HepG2 (cell line): Measurements from ENCODE around the gene RCOR3. TPM values are rescaled to one million over a fixed set of nuclear protein-coding genes. Genes with fewer than 3 reads are reported as not detected.

Experiments
- AHR ChIP-seq: IDR thresholded peaks from 2 replicates; pipeline ENCODE4 v1.6.1; 2018; ENCODE audit warnings: missing genetic modification reagents, missing compliant biosample characterization
- BRD4 ChIP-seq: sonication (generic); formaldehyde crosslinking; IDR thresholded peaks from 2 replicates; pipeline ENCODE4 v1.4.0; 2020; ENCODE audit warnings: missing genetic modification reagents
- CAMTA2 ChIP-seq: sonication (generic); formaldehyde crosslinking; IDR thresholded peaks from 2 replicates; pipeline ENCODE4 v1.4.0; 2020; ENCODE audit warnings: mild to moderate bottlenecking, missing genetic modification reagents, borderline replicate concordance
- ELF4 ChIP-seq: sonication (generic); formaldehyde crosslinking; IDR thresholded peaks from 2 replicates; pipeline ENCODE4 v1.5.0; 2020; ENCODE audit warnings: missing genetic modification reagents, mild to moderate bottlenecking, moderate library complexity, borderline replicate concordance
- NFIC ChIP-seq: IDR thresholded peaks from 2 replicates; pipeline ENCODE4 v1.6.1; 2012; ENCODE audit warnings: mild to moderate bottlenecking, low read length, inconsistent platforms
- NFYB ChIP-seq: sonication (generic); formaldehyde crosslinking; IDR thresholded peaks from 2 replicates; pipeline ENCODE4 v1.4.0; 2020; ENCODE audit warnings: missing genetic modification reagents
- PHF8 ChIP-seq: sonication (generic); formaldehyde crosslinking; IDR thresholded peaks from 2 replicates; pipeline ENCODE4 v1.5.0; 2020; ENCODE audit warnings: missing genetic modification reagents
- RARA ChIP-seq: IDR thresholded peaks from 2 replicates; pipeline ENCODE4 v1.6.1; 2016; ENCODE audit warnings: missing genetic modification reagents, missing compliant biosample characterization
- RNF2 ChIP-seq: fragments of 450-650 bp; conservative IDR thresholded peaks from 2 replicates; pipeline ENCODE4 v1.6.1; 2016; ENCODE audit warnings: low read depth
- SPEN ChIP-seq: sonication (generic); formaldehyde crosslinking; IDR thresholded peaks from 2 replicates; pipeline ENCODE4 v1.5.1; 2020; ENCODE audit warnings: low read depth, mild to moderate bottlenecking, missing genetic modification reagents
- ZBTB25 ChIP-seq: IDR thresholded peaks from 2 replicates; pipeline ENCODE4 v1.6.1; 2018; ENCODE audit warnings: missing genetic modification reagents
- ZBTB39 ChIP-seq: sonication (generic); formaldehyde crosslinking; IDR thresholded peaks from 2 replicates; pipeline ENCODE4 v1.5.0; 2020; ENCODE audit warnings: missing genetic modification reagents
- ZNF317 ChIP-seq: sonication (generic); formaldehyde crosslinking; IDR thresholded peaks from 2 replicates; pipeline ENCODE4 v1.5.0; 2020; ENCODE audit warnings: mild to moderate bottlenecking, missing genetic modification reagents
- ZNF350 ChIP-seq: sonication (generic); formaldehyde crosslinking; IDR thresholded peaks from 2 replicates; pipeline ENCODE4 v1.4.0; 2020; ENCODE audit warnings: mild to moderate bottlenecking, low read depth, missing genetic modification reagents, borderline replicate concordance
- ZNF383 ChIP-seq: sonication (generic); formaldehyde crosslinking; IDR thresholded peaks from 2 replicates; pipeline ENCODE4 v1.4.0; 2020; ENCODE audit warnings: missing genetic modification reagents, mild to moderate bottlenecking, borderline replicate concordance
- ZNF597 ChIP-seq: sonication (generic); formaldehyde crosslinking; IDR thresholded peaks from 2 replicates; pipeline ENCODE4 v1.5.0; 2020; ENCODE audit warnings: missing genetic modification reagents
- ZNF749 ChIP-seq: sonication (generic); formaldehyde crosslinking; IDR thresholded peaks from 2 replicates; pipeline ENCODE4 v1.8.0; 2022; ENCODE audit warnings: mild to moderate bottlenecking, missing genetic modification reagents, moderate library complexity, borderline replicate concordance
- polyA plus RNA-seq, 8 experiments: library from polyadenylated mRNA; depleted of rRNA in 3 of 8; stranded (reverse) in 7 of 8; unstranded in 1 of 8; fragments of >200 nt; fragmentation: Illumina TruSeq in 4 of 8; extraction: Trizol in 4 of 8; gene quantifications; 2 replicates each; pipeline versions ENCODE4 v1.2.1 to v1.2.3, GENCODE V29; 2011 to 2016; ENCODE audit warnings: low read depth in 4 of 8, missing spikeins in 1 of 8, mixed read lengths in 1 of 8; ENCODE audit not compliant: insufficient read depth in 1 of 8
- total RNA-seq, 5 experiments: library from RNA; depleted of rRNA; stranded (reverse); fragments of >200 nt; fragmentation: Illumina TruSeq; extraction: Trizol; gene quantifications; 2 replicates each; pipeline ENCODE4 v1.2.3, GENCODE V29; 2016; ENCODE audit warnings: low read depth in 1 of 5
- TF ChIP-seq, protein P1 (sequence below): sonication (generic); formaldehyde crosslinking; IDR thresholded peaks from 2 replicates; pipeline ENCODE4 v1.5.1; 2020; ENCODE audit warnings: missing genetic modification reagents, mild to moderate bottlenecking, borderline replicate concordance
- TF ChIP-seq, protein P2 (sequence below): IDR thresholded peaks from 2 replicates; pipeline ENCODE4 v1.6.1; 2012; ENCODE audit warnings: inconsistent platforms

Gene RCOR3
- total and polyA plus RNA-seq, 2 of the 13 experiments (the other 11 are each of a cell fraction or from before 2014, with no cell fraction given), result 16.8 to 31.6 TPM

GRCh38 chr1:211258756-211259637 is at the start of gene RCOR3 (continued):
- TF ChIP-seq ZBTB39 (peak; percentile 74; the same call in 1 of the 2 replicates), ZNF350 (CRISPR knock-in tag) (peak; percentile 85; the same call in 1 of the 2 replicates), RNF2 (peak; percentile 94), RARA (peak; percentile 70), ZNF749 (peak; percentile 90), CAMTA2 (CRISPR knock-in tag) (0 out of 2 replicates have a peak, but pooled peaks have one; percentile 9), ELF4 (no peak; the same call in 1 of the 2 replicates), ZBTB25 (CRISPR knock-in tag) (peak; percentile 100), NFYB (CRISPR knock-in tag) (peak; percentile 34; the same call in 1 of the 2 replicates), AHR (CRISPR knock-in tag) (peak; percentile 69), SPEN (CRISPR knock-in tag) (peak; percentile 74), ZNF317 (CRISPR knock-in tag) (peak; percentile 52; the same call in 1 of the 2 replicates), PHF8 (CRISPR knock-in tag) (peak; percentile 91), BRD4 (peak; percentile 58; the same call in 1 of the 2 replicates), NFIC (no peak), ZNF383 (CRISPR knock-in tag) (no peak), ZNF597 (CRISPR knock-in tag) (no peak)
- TF ChIP-seq, protein P1, sequence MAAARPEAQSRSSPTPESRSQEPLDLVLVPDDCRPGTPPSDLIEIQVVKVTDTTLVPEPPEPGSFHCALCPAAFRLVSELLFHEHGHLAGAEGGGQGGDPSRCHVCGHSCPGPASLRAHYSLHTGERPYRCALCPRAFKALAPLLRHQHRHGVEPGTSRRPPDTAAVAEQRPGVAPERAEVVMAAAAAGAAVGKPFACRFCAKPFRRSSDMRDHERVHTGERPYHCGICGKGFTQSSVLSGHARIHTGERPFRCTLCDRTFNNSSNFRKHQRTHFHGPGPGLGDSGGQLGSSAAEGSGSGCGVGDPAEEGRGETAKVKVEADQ (CRISPR knock-in tag), result peak; percentile 85; the same call in 1 of the 2 replicates
- TF ChIP-seq, protein P2, sequence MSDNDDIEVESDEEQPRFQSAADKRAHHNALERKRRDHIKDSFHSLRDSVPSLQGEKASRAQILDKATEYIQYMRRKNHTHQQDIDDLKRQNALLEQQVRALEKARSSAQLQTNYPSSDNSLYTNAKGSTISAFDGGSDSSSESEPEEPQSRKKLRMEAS, result peak; percentile 93
